ENCODE data around the gene GJC2.

Gene GJC2

GRCh38 chr1:228107636-228108035, 42.1 kb upstream of the GJC2 start:
- Histone ChIP-seq H3K27ac (replicated peaks) (no peak overlapping the region), H3K27me3 (ENCODE audit: insufficient read depth, poor library complexity, severe bottlenecking) (no peaks in the 10 kb centered on the region), H3K4me3 (replicated peaks; ENCODE audit: insufficient read depth, low read length) (no peak overlapping the region)
- TF ChIP-seq CTCF (IDR thresholded peaks at IDR 0.05; ENCODE audit: insufficient read depth, low read length) = no peak
- TF ChIP-seq, protein P1, sequence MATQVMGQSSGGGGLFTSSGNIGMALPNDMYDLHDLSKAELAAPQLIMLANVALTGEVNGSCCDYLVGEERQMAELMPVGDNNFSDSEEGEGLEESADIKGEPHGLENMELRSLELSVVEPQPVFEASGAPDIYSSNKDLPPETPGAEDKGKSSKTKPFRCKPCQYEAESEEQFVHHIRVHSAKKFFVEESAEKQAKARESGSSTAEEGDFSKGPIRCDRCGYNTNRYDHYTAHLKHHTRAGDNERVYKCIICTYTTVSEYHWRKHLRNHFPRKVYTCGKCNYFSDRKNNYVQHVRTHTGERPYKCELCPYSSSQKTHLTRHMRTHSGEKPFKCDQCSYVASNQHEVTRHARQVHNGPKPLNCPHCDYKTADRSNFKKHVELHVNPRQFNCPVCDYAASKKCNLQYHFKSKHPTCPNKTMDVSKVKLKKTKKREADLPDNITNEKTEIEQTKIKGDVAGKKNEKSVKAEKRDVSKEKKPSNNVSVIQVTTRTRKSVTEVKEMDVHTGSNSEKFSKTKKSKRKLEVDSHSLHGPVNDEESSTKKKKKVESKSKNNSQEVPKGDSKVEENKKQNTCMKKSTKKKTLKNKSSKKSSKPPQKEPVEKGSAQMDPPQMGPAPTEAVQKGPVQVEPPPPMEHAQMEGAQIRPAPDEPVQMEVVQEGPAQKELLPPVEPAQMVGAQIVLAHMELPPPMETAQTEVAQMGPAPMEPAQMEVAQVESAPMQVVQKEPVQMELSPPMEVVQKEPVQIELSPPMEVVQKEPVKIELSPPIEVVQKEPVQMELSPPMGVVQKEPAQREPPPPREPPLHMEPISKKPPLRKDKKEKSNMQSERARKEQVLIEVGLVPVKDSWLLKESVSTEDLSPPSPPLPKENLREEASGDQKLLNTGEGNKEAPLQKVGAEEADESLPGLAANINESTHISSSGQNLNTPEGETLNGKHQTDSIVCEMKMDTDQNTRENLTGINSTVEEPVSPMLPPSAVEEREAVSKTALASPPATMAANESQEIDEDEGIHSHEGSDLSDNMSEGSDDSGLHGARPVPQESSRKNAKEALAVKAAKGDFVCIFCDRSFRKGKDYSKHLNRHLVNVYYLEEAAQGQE (IDR thresholded peaks at IDR 0.05; ENCODE audit: insufficient replicate concordance, low read depth) = no peak
- no peak for TF ChIP-seq GABPA (IDR thresholded peaks at IDR 0.05; ENCODE audit: low read depth)
- no peak for TF ChIP-seq POLR2AphosphoS5 (IDR thresholded peaks at IDR 0.05; ENCODE audit: low read depth)
- no peak for TF ChIP-seq SPI1 (IDR thresholded peaks at IDR 0.05; ENCODE audit: borderline replicate concordance, low read depth)
- DNase-seq (ENCODE audit: low read depth in 1 of 2, low spot score in 1 of 2) = no peak

DNA sequence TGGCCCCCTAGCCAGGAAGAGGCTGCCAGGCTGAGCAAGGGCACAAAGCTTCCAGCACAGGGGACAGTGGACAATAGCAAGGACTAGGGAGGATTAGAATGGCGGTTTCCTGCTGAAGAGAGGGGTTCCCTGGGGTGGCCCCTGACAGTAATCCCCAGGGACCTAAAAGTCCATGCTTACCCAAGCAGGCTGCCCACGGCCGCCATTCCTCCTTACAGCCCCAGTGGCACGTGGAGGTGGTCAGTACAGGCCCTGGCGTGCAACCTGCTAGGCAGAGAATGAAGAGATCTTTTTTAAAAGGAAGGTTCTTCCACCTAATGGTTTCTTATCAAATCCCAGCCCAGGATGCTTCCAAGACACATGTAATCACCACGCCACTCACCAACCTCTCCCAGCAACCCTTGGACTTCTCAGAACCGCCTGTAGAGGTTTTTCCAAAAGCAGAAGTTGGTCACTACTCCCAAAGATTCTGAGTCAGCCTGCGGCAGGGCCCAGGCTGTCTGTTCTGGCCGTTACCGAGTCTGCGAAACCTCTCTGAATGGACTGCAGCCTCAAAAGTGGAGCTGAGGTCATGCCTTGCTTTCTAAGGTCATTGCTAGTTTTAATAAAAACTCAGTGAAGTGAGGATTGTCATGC, 41.6 kb upstream of the GJC2 start:
- TF ChIP-seq CTCF (IDR thresholded peaks at IDR 0.05; ENCODE audit: insufficient read depth, low read length) (no peak), POLR2AphosphoS5 (IDR thresholded peaks at IDR 0.05; ENCODE audit: low read depth) (no peak; the same call in 1 of the 2 replicates), GABPA (IDR thresholded peaks at IDR 0.05; ENCODE audit: low read depth) (no peak), SPI1 (IDR thresholded peaks at IDR 0.05; ENCODE audit: borderline replicate concordance, low read depth) (no peak)
- TF ChIP-seq, protein P1 (IDR thresholded peaks at IDR 0.05; ENCODE audit: insufficient replicate concordance, low read depth) = no peak
- DNase-seq (ENCODE audit: low read depth in 1 of 2, low spot score in 1 of 2) = no peak
- peak overlapping the region; percentile 80 for H3K27ac ChIP-seq (replicated peaks)
- no peaks in the 10 kb centered on the region for H3K27me3 ChIP-seq (ENCODE audit: insufficient read depth, poor library complexity, severe bottlenecking)
- peak overlapping the region; percentile 89 for H3K4me3 ChIP-seq (replicated peaks; ENCODE audit: insufficient read depth, low read length)

DNA sequence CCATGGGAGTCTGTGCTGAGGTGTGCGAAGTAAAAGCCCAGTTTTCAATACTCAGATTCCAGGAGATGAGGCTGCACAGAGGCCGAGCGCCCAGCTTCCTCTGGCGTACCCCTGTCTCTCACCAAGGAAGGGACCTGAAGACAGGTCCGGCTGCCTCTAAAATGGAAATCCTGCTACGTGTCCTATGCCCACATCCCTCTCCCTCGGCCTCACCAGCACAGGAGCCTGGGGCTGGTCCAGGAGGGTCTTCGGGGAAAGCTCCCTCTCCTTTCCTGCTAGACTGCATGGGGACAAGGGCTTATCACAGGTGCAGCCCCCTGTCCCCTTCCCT, 41.0 kb upstream of the GJC2 start:
- no peak for DNase-seq (ENCODE audit: low read depth in 1 of 2, low spot score in 1 of 2)
- H3K4me3 ChIP-seq (replicated peaks; ENCODE audit: insufficient read depth, low read length) = peak overlapping the region; percentile 89
- no peaks in the 10 kb centered on the region for H3K27me3 ChIP-seq (ENCODE audit: insufficient read depth, poor library complexity, severe bottlenecking)
- TF ChIP-seq POLR2AphosphoS5 (IDR thresholded peaks at IDR 0.05; ENCODE audit: low read depth) (no peak), GABPA (IDR thresholded peaks at IDR 0.05; ENCODE audit: low read depth) (no peak), CTCF (IDR thresholded peaks at IDR 0.05; ENCODE audit: insufficient read depth, low read length) (no peak), SPI1 (IDR thresholded peaks at IDR 0.05; ENCODE audit: borderline replicate concordance, low read depth) (no peak)
- TF ChIP-seq, protein P1 (IDR thresholded peaks at IDR 0.05; ENCODE audit: insufficient replicate concordance, low read depth) = no peak
- peak overlapping the region; percentile 80 for H3K27ac ChIP-seq (replicated peaks)

Measured in HL-60 (cell line).